A549 (cell line): ENCODE results near the gene SACS. TPM values are rescaled to one million over a fixed set of nuclear protein-coding genes. Genes with fewer than 3 reads are reported as not detected.

Experiments used
- ATAC-seq, 2 experiments: fragments of 200-7000 bp in 1 of 2; fragments of >200 bp in 1 of 2; cut with Nextera tagmentation in 1 of 2; cut with Tn5 transposase in 1 of 2; 3 replicates each; pipeline versions ENCODE4 v1.8.0 to v1.9.1; 2018 to 2020; ENCODE audit warnings: mild to moderate bottlenecking in 1 of 2, moderate library complexity in 1 of 2
- CTCF ChIA-PET: fragments of 300-600 bp; sonication (Branson Sonifier 250); formaldehyde crosslinking; extraction: SDS; loops from one replicate; lab custom pipeline; 2021; ENCODE audit warnings: antibody characterized with exemption, inconsistent platforms; lab: Yijun Ruan, JAX
- POLR2A ChIA-PET: fragments of 350-600 bp; formaldehyde crosslinking; extraction: SDS; loops from one replicate; lab custom pipeline; 2021; ENCODE audit warnings: antibody characterized with exemption, inconsistent platforms; lab: Yijun Ruan, JAX
- DNase-seq, 2 experiments: peaks; one replicate each; pipeline versions ENCODE4 v3.0.0 to v3.0.0-alpha.2; 2011 to 2016; ENCODE audit warnings: low read depth in 1 of 2, low spot score in 1 of 2
- FAIRE-seq: peaks from 2 replicates; lab custom pipeline; 2011; peaks lifted over from hg19 to GRCh38; lab: Jason Lieb, UNC
- H3K27ac ChIP-seq, 2 experiments: fragments of >200 bp; sonication (Bioruptor Twin); formaldehyde crosslinking; 3 replicates each; pipeline ENCODE4 v1.5.1; 2016 to 2017
- H3K4me1 ChIP-seq: fragments of >200 bp; sonication (Bioruptor Twin); formaldehyde crosslinking; 3 replicates; pipeline ENCODE4 v1.6.1; 2016
- H3K4me2 ChIP-seq: fragments of >200 bp; sonication (Bioruptor Twin); formaldehyde crosslinking; 3 replicates; pipeline ENCODE4 v1.6.1; 2016
- H3K4me3 ChIP-seq: fragments of >200 bp; sonication (Bioruptor Twin); formaldehyde crosslinking; 3 replicates; pipeline ENCODE4 v1.5.1; 2016
- H3K9me3 ChIP-seq: fragments of >200 bp; sonication (Bioruptor Twin); formaldehyde crosslinking; 3 replicates; pipeline ENCODE4 v1.6.1; 2016
- ATOH8 ChIP-seq: fragments of 250-450 bp; sonication (Bioruptor Pico); IDR thresholded peaks from 2 replicates; pipeline ENCODE4 v1.5.0; 2020; ENCODE audit warnings: low read depth, mild to moderate bottlenecking, moderate library complexity
- BCL3 ChIP-seq: fragments of >200 bp; sonication (Bioruptor Twin); formaldehyde crosslinking; IDR thresholded peaks from 3 replicates; pipeline ENCODE4 v1.6.1; 2016
- CBX8 ChIP-seq: fragments of 200-600 bp; sonication (generic); IDR thresholded peaks from 2 replicates; pipeline ENCODE4 v1.6.1; 2016
- CTCF ChIP-seq: fragments of >200 bp; sonication (Bioruptor Twin); formaldehyde crosslinking; IDR thresholded peaks from 3 replicates; pipeline ENCODE4 v1.5.1; 2016
- EHF ChIP-seq: fragments of 250-450 bp; sonication (Bioruptor Pico); IDR thresholded peaks from 2 replicates; pipeline ENCODE4 v1.5.0; 2020; ENCODE audit warnings: mild to moderate bottlenecking
- EHMT2 ChIP-seq: fragments of 200-600 bp; sonication (generic); IDR thresholded peaks from 2 replicates; pipeline ENCODE4 v1.6.1; 2016; ENCODE audit warnings: antibody characterized with exemption, low read depth, mild to moderate bottlenecking, moderate library complexity
- ESRRA ChIP-seq: fragments of 150-350 bp; IDR thresholded peaks from 2 replicates; pipeline ENCODE4 v1.6.1; 2014; ENCODE audit warnings: mild to moderate bottlenecking, low read length, borderline replicate concordance
- FOSL2 ChIP-seq, 2 experiments: fragments of 450-650 bp in 1 of 2; fragments of >200 bp in 1 of 2; sonication (Bioruptor Twin) in 1 of 2; formaldehyde crosslinking; IDR thresholded peaks; 2 replicates each; pipeline versions ENCODE4 v1.5.0 to v1.6.1; 2016 to 2020; ENCODE audit warnings: mild to moderate bottlenecking in 1 of 2, moderate library complexity in 1 of 2
- HEYL ChIP-seq: fragments of 250-450 bp; sonication (Bioruptor Pico); IDR thresholded peaks from 2 replicates; pipeline ENCODE4 v1.8.0; 2021; ENCODE audit warnings: mild to moderate bottlenecking, moderate library complexity
- HOXA7 ChIP-seq: fragments of 250-450 bp; sonication (Bioruptor Pico); IDR thresholded peaks from 2 replicates; pipeline ENCODE4 v1.5.0; 2020; ENCODE audit warnings: mild to moderate bottlenecking, moderate library complexity
- HOXB5 ChIP-seq: fragments of 250-450 bp; sonication (Bioruptor Pico); IDR thresholded peaks from 2 replicates; pipeline ENCODE4 v1.5.0; 2020; ENCODE audit warnings: mild to moderate bottlenecking, moderate library complexity
- JUNB ChIP-seq: fragments of >200 bp; sonication (Bioruptor Twin); formaldehyde crosslinking; IDR thresholded peaks from 2 replicates; pipeline ENCODE4 v1.6.1; 2016
- MAZ ChIP-seq: fragments of 150-350 bp; IDR thresholded peaks from 2 replicates; pipeline ENCODE4 v1.6.1; 2014; ENCODE audit warnings: antibody characterized with exemption, low read depth, low read length, borderline replicate concordance
- PBX3 ChIP-seq: IDR thresholded peaks from 2 replicates; pipeline ENCODE4 v1.6.1; 2012
- PHF8 ChIP-seq: fragments of 200-600 bp; sonication (generic); IDR thresholded peaks from 2 replicates; pipeline ENCODE4 v1.6.1; 2016; ENCODE audit warnings: low read depth, mild to moderate bottlenecking, antibody characterized with exemption, moderate library complexity, borderline replicate concordance
- RFX5 ChIP-seq: fragments of 450-650 bp; IDR thresholded peaks from 2 replicates; pipeline ENCODE4 v1.7.1; 2014; ENCODE audit warnings: antibody characterized with exemption, mild to moderate bottlenecking, moderate library complexity
- RNF2 ChIP-seq: fragments of 200-600 bp; sonication (generic); IDR thresholded peaks from 2 replicates; pipeline ENCODE4 v1.6.1; 2016; ENCODE audit warnings: low read depth, mild to moderate bottlenecking, antibody characterized with exemption, moderate library complexity, borderline replicate concordance
- ZFP36 ChIP-seq: fragments of 450-650 bp; IDR thresholded peaks from 2 replicates; pipeline ENCODE4 v1.6.1; 2014; ENCODE audit warnings: borderline replicate concordance; ENCODE audit not compliant: partially characterized antibody
- WGBS: methylation state at CpG from one replicate; pipeline ENCODE4 v1.1.6; 2017; ENCODE audit errors: missing lambda C conversion rate; 5-methylcytosine and 5-hydroxymethylcytosine counted together
- polyA plus RNA-seq, 4 experiments: library from polyadenylated mRNA; depleted of rRNA in 3 of 4; stranded (reverse); fragments of >200 nt; fragmentation: RNase III in 1 of 4; extraction: RNeasy Plus Mini Kit Qiagen cat#74134 plus additional on column Dnase treatment in 1 of 4; gene quantifications; 2 replicates in 3 of 4; 3 replicates in 1 of 4; pipeline ENCODE4 v1.2.3, GENCODE V29; 2011 to 2017

The SACS gene
- polyA plus RNA-seq, 2 of the 4 experiments (the other 2 are of a cell fraction), result 6.9 to 23.8 TPM

- no peak for TF ChIP-seq CTCF
- no peak for TF ChIP-seq CBX8
- TF ChIP-seq FOSL2 (IDR thresholded peaks at IDR 0.05), result no peak
- no peak for TF ChIP-seq FOSL2 (CRISPR knock-in tag; IDR thresholded peaks at IDR 0.05)
These were observed 50.4 kb downstream of the SACS start (continued) for GRCh38 chr13:23383151-23383550.

GRCh38 chr13:23381866-23382265 is 51.6 kb downstream of the SACS start:
- 90% methylated on average over 6 of the region's 6 CpGs for WGBS
- H3K27ac ChIP-seq, result no peak overlapping the region
- H3K4me3 ChIP-seq, result no peak overlapping the region
- no peak for DNase-seq
- no peak for TF ChIP-seq JUNB
- no peak for TF ChIP-seq HEYL (CRISPR knock-in tag)
- no peak for TF ChIP-seq ZFP36
- ATAC-seq, result no peak
- no peaks in the 10 kb centered on the region for H3K9me3 ChIP-seq
- no peak for FAIRE-seq
- H3K4me1 ChIP-seq, result peaks cover 10% of the 10 kb centered on the region
- no peak overlapping the region for H3K4me2 ChIP-seq
- CTCF ChIA-PET, result no interaction called here
- POLR2A ChIA-PET, result no interaction called here

- no peak overlapping the region for H3K4me2 ChIP-seq
- no peaks in the 10 kb centered on the region for H3K9me3 ChIP-seq
- ATAC-seq (no peak), DNase-seq (no peak), FAIRE-seq (no peak)
- H3K4me1 ChIP-seq, result peaks cover 10% of the 10 kb centered on the region
- CTCF ChIA-PET, result interaction anchor here (0.8 kb wide), 2 partner anchors 15 to 86 kb away, joined by 3 read pairs; no protein-coding TSS in a partner anchor
- POLR2A ChIA-PET, result no interaction called here
- no peak overlapping the region for H3K27ac ChIP-seq
- no peak overlapping the region for H3K4me3 ChIP-seq
- TF ChIP-seq BCL3 (no peak), RNF2 (no peak), CTCF (no peak), EHMT2 (no peak), EHF (CRISPR knock-in tag) (no peak), HOXB5 (CRISPR knock-in tag) (no peak), HOXA7 (no peak), PHF8 (no peak), MAZ (no peak), ESRRA (no peak), RFX5 (no peak), ATOH8 (CRISPR knock-in tag) (no peak), PBX3 (no peak)
- WGBS, result 77% methylated on average over 5 of the region's 5 CpGs
These were observed 53.0 kb downstream of the SACS start for GRCh38 chr13:23380534-23380933.
